Tibial artery (tissue), 4 donors: ENCODE data around the gene EEPD1.
"Not testable (repeated sequence)": the region's sequence is repeated elsewhere in the genome, so short reads cannot be mapped to it uniquely, and the experiment has no call there.

ENCODE experiments used
- DNase-seq, 2 donors: peaks; one replicate each; pipeline ENCODE4 v3.0.0-alpha.2; 2019
- H3K27ac ChIP-seq, 2 donors: fragments of 200-600 bp; sonication (generic) in 1 of 2; 1 replicate in 1 of 2; 2 replicates in 1 of 2; pipeline ENCODE4 v1.5.1; 2018 to 2019; ENCODE audit warnings: mild to moderate bottlenecking in 1 of 2
- H3K27me3 ChIP-seq, 2 donors: fragments of 200-600 bp; sonication (generic) in 1 of 2; one replicate each; pipeline versions ENCODE4 v1.5.1 to v1.6.0; 2016 to 2019
- H3K36me3 ChIP-seq, 3 donors: fragments of 200-600 bp; sonication (generic) in 2 of 3; one replicate each; pipeline ENCODE4 v1.5.1; 2016 to 2019; ENCODE audit warnings: mild to moderate bottlenecking in 2 of 3
- H3K4me1 ChIP-seq, 4 donors: fragments of 200-600 bp; sonication (generic) in 2 of 4; 1 replicate in 3 of 4; 2 replicates in 1 of 4; pipeline ENCODE4 v1.5.1; 2016 to 2019
- H3K4me3 ChIP-seq, 2 donors: fragments of 200-600 bp; sonication (generic) in 1 of 2; 1 replicate in 1 of 2; 2 replicates in 1 of 2; pipeline ENCODE4 v1.5.1; 2018 to 2019; ENCODE audit warnings: mild to moderate bottlenecking in 2 of 2
- H3K9me3 ChIP-seq, 3 donors: fragments of 200-600 bp; sonication (generic) in 1 of 3; one replicate each; pipeline ENCODE4 v1.5.1; 2016 to 2019
- intact Hi-C: fragments of 100-400 bp; cut with DNase I; formaldehyde crosslinking; loops from one replicate; pipeline ENCODE4 v1.15.0; 2023; ENCODE audit warnings: low total_unique reads
- TF ChIP-seq, protein P1 (sequence below), 2 experiments: fragments of 200-600 bp in 1 of 2; fragments of 450-650 bp in 1 of 2; IDR thresholded peaks; one replicate each; pipeline ENCODE4 v1.5.1; 2017 to 2019; ENCODE audit warnings: antibody characterized with exemption in 2 of 2, mild to moderate bottlenecking in 1 of 2, moderate library complexity in 1 of 2

The EEPD1 gene

DNA sequence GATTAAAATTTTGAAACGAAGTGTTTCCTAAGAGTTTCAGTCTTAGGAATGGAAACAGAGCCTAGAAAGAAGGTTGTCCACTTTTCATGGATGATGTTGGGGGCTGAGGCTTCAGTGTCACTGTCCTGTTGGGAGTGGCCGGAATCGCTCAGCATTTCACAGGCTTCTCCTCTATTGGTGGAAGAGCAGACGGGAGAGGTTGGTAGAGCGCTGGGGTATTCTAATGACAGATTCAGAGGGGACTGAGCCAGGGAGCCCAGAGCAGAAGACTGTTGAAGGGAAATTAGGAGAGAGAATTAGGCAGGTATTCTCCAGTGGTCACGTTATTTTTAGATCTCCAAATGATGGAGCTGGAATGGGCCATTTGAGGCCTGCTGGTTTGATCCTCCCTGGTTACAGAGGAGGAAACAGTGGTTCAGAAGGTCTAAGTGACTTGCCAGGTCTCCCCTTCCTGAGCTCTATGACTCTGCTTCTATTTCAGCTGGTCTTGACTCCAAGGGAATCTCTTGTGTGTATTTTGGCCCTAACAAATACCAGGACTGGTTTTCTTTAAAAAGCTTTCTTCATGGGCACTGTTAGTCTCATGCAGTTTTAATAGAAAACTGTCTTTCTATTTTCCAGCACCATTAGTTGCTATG lies 35.7 kb upstream of the EEPD1 start:
- Histone ChIP-seq H3K4me3 (no peak overlapping the region), H3K4me1 (peaks cover 0 to 57% (median 50%) of the 10 kb centered on the region in 4 donors), H3K36me3 (no peaks in the 10 kb centered on the region), H3K27ac (peak overlapping the region; percentile 72 to 85), H3K9me3 (no peaks in the 10 kb centered on the region), H3K27me3 (no peaks in the 10 kb centered on the region)
- TF ChIP-seq, protein P1, sequence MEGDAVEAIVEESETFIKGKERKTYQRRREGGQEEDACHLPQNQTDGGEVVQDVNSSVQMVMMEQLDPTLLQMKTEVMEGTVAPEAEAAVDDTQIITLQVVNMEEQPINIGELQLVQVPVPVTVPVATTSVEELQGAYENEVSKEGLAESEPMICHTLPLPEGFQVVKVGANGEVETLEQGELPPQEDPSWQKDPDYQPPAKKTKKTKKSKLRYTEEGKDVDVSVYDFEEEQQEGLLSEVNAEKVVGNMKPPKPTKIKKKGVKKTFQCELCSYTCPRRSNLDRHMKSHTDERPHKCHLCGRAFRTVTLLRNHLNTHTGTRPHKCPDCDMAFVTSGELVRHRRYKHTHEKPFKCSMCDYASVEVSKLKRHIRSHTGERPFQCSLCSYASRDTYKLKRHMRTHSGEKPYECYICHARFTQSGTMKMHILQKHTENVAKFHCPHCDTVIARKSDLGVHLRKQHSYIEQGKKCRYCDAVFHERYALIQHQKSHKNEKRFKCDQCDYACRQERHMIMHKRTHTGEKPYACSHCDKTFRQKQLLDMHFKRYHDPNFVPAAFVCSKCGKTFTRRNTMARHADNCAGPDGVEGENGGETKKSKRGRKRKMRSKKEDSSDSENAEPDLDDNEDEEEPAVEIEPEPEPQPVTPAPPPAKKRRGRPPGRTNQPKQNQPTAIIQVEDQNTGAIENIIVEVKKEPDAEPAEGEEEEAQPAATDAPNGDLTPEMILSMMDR (IDR thresholded peaks at IDR 0.05): no peak
- DNase-seq: no peak
- intact Hi-C loops: no loop called here

DNA sequence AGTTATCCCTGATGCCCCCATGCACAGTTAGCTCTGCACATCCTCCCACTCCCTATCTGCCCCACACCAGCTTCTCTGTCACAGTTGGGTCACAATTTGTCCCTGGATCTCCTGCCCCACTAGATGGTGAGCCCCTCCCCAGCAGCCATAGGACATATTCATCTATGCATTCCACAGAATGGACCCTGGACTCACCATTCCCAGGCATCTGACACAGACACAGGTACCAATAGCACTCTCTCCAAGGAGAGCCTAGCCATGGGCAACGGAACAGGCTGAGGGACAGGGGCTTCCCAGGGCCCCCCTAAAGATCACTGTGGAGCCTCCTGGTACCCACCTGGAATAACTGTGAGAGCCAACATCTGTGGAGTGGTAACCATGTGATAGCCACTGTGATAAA lies 34.7 kb upstream of the EEPD1 start:
- Histone ChIP-seq H3K4me1 (peaks cover 0 to 57% (median 50%) of the 10 kb centered on the region in 4 donors), H3K9me3 (no peaks in the 10 kb centered on the region), H3K4me3 (no peak overlapping the region), H3K27ac (peak overlapping the region; percentile 72 to 85), H3K27me3 (no peaks in the 10 kb centered on the region), H3K36me3 (no peaks in the 10 kb centered on the region)
- intact Hi-C loops: no loop called here
- TF ChIP-seq, protein P1 (IDR thresholded peaks at IDR 0.05): no peak
- DNase-seq: no peak

DNA sequence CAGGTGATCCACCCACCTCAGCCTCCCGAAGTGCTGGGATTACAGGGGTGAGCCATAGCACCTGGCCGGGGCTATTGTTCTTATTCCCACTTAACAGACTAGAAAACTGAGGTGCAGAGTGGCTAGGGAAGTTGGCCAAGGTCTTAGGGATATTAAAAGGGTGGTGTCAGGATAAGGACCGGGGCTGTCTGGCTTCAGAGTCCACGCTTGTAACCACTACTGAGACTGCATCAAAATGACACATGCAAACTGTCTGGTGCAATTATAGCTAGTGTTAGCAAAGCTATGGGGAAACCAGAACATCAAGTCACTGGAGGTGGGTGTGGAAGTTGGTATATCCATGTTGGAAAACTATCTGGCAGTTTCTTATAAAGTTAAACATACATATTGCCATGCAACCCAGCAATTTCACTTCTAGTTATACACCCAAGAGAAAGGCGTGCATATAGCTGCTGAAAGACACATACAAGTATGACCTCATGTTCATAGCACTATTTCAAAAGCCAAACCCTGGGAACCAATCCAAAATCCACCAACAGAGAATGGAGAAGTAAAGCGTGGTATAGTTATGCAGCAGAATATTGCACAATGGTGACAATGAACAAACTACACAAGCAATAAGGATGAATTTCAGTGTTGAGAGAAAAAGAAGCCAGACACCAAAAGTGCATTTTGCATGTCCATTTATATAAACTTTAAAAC lies 33.9 kb upstream of the EEPD1 start:
- H3K27ac ChIP-seq: peak overlapping the region; percentile 72 to 85
- no peak overlapping the region for H3K4me3 ChIP-seq
- DNase-seq: peak in 1 of 2 donors; percentile 49
- TF ChIP-seq, protein P1 (IDR thresholded peaks at IDR 0.05): no peak
- no peaks in the 10 kb centered on the region for H3K9me3 ChIP-seq
- H3K27me3 ChIP-seq: no peaks in the 10 kb centered on the region
- intact Hi-C loops: no loop called here
- no peaks in the 10 kb centered on the region for H3K36me3 ChIP-seq
- peaks cover 0 to 57% (median 50%) of the 10 kb centered on the region in 4 donors for H3K4me1 ChIP-seq

DNA sequence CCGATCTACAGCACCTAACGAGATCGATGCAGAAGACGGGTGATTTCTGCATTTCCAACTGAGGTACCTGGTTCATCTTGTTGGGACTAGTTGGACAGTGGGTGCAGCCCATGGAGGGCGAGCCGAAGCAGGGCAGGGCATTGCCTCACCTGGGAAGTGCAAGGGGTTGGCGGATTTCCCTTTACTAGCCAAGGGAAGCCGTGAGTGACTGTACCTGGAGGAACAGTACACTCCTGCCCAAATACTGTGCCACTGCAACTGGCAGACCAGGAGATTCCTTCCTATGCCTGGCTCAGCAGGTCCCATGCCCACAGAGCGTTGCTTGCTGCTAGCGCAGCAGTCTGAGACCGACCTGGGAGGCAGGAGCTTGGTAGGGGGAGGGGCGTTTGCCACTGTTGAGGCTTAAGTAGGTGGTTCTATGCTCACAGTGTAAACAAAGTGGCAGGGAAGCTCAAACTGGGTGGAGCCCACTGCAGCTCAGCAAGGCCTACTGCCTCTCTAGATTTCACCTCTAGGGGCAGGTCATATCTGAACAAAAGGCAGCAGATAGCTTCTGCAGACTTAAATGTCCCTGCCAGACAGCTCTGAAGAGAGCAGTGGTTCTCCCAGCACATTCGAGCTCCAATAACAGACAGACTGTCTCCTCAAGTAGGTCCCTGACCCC lies 32.9 kb upstream of the EEPD1 start:
- DNase-seq, H3K27ac ChIP-seq, H3K4me3 ChIP-seq, H3K27me3 ChIP-seq, intact Hi-C loops, H3K36me3 ChIP-seq, H3K9me3 ChIP-seq: not testable (repeated sequence)
- H3K4me1 ChIP-seq: peaks cover 0 to 56% (median 50%) of the 10 kb centered on the region in 4 donors

DNA sequence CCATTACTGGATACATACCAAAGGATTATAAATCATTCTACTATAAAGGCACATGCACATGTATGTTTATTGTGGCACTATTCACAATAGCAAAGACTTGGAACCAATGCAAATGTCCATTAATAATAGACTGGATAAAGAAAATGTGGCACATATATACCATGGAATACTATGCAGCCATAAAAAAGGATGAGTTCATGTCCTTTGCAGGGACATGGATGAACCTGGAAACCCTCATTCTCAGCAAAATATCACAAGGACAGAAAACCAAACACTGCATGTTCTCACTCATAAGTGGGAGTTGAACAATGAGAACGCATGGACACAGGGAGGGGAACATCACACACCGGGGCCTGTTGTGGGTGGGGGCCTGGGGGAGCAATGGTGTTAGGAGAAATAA lies 27.4 kb upstream of the EEPD1 start:
- H3K4me3 ChIP-seq, intact Hi-C loops, H3K27ac ChIP-seq, DNase-seq, H3K27me3 ChIP-seq, H3K9me3 ChIP-seq, H3K36me3 ChIP-seq: not testable (repeated sequence)
- H3K4me1 ChIP-seq: peaks cover 0 to 45% (median 27%) of the 10 kb centered on the region in 4 donors

DNA sequence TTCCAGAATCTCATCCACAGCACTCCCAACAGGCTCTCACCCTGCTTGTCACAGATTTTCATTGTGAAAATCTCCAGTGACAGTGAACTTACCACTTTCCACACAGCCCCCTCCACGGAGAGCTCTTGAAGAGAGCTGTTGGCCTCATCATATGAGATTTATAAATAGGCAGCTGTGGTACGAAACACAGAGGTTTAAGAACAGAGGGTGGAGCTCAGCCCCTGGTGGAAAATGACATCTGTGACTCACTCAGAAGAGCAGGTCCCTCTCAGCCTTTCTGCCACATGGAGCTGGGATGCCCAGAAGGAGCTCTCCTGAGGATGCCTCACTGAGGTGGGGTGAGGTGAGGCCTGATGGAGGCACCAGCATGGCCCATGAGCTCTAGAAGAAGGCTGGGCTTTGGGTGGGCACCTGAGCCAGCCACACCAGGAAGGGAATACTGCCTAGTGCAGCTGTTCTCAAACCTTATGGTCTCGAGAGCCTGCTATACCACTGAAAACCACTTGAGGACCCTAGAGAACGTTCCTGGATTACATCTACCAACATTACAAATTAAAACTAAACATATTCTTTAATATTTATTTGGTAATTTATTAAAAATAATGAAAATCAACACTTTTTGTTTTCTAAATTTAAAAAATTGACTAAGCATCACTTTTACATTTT lies 25.8 kb upstream of the EEPD1 start:
- Histone ChIP-seq H3K4me1 (peaks cover 0 to 47% (median 28%) of the 10 kb centered on the region in 4 donors), H3K9me3 (no peaks in the 10 kb centered on the region), H3K4me3 (no peak overlapping the region), H3K27ac (peak overlapping the region; percentile 73 to 76), H3K27me3 (no peaks in the 10 kb centered on the region), H3K36me3 (no peaks in the 10 kb centered on the region)
- TF ChIP-seq, protein P1 (IDR thresholded peaks at IDR 0.05): peak; percentile 36 to 43
- intact Hi-C loops: no loop called here
- peak in 1 of 2 donors; percentile 76 for DNase-seq
